Measurements from ENCODE around the gene PPM1B.

- peak; percentile 92 to 97 for TF ChIP-seq POLR2A (IDR thresholded peaks at IDR 0.05)
- TF ChIP-seq CTCF (IDR thresholded peaks at IDR 0.05) = no peak
Measured at GRCh38 chr2:44168681-44169154, at the start of gene PPM1B.

Measured in heart left ventricle (tissue), 13 donors.